ENCODE measurements around the gene PACRG. TPM values are rescaled to one million over a fixed set of nuclear protein-coding genes. Genes with fewer than 3 reads are reported as not detected.

The PACRG gene
- polyA plus RNA-seq, 1 of the 3 experiments (the other 2 are of a cell fraction) = 0.56 TPM

- Histone ChIP-seq H3K27ac (ENCODE audit: low read depth in 2 of 2, low read length in 1 of 2) (no peak overlapping the region), H3K9me2 (no peaks in the 10 kb centered on the region), H3K9me3 (no peaks in the 10 kb centered on the region), H3K79me2 (ENCODE audit: insufficient read depth) (no peaks in the 10 kb centered on the region), H2AFZ (ENCODE audit: low read depth) (no peak overlapping the region), H3K4me3 (ENCODE audit: low read depth in 2 of 2, low read length in 1 of 2) (no peak overlapping the region), H3F3A (replicated peaks; ENCODE audit: insufficient read depth) (no peaks in the 10 kb centered on the region), H3K9ac (no peak overlapping the region), H4K20me1 (ENCODE audit: insufficient read depth) (no peaks in the 10 kb centered on the region), H3K27me3 (ENCODE audit: insufficient read depth) (no peaks in the 10 kb centered on the region), H3K36me3 (replicated peaks in 1 of 2; ENCODE audit: control insufficient read depth in 1 of 2, insufficient read depth in 2 of 2, low read length in 1 of 2) (no peaks in the 10 kb centered on the region), H3K4me2 (no peak overlapping the region), H3K4me1 (ENCODE audit: control insufficient read depth in 1 of 2, insufficient read depth in 2 of 2, low read depth in 1 of 2, low read length in 1 of 2) (no peaks in the 10 kb centered on the region)
- DNase-seq = no peak
- no peak for TF ChIP-seq PBX3 (IDR thresholded peaks at IDR 0.05)
- no peak for TF ChIP-seq SIN3A (IDR thresholded peaks at IDR 0.05; ENCODE audit: borderline replicate concordance, low read depth, low read length)
- no peak for TF ChIP-seq USF1 (IDR thresholded peaks at IDR 0.05; ENCODE audit: borderline replicate concordance, low read depth)
- TF ChIP-seq GATA2 (CRISPR knock-in tag; IDR thresholded peaks at IDR 0.05) = no peak
- no peak for TF ChIP-seq FOSL2 (IDR thresholded peaks at IDR 0.05; ENCODE audit: borderline replicate concordance, low read depth)
- TF ChIP-seq RAD21 (IDR thresholded peaks at IDR 0.05; ENCODE audit: low read length) = no peak
- TF ChIP-seq GABPA (IDR thresholded peaks at IDR 0.05; ENCODE audit: low read depth) = no peak
- WGBS (ENCODE audit: low lambda C conversion rate) = 30% methylated on average over 1 of the region's 1 CpG
- ChIA-PET CTCF (no interaction called here), POLR2A (no interaction called here)
These were observed 500.3 kb downstream of the PACRG start for GRCh38 chr6:163228041-163228440.

GRCh38 chr6:163229050-163229449, 501.3 kb downstream of the PACRG start:
- no peak for TF ChIP-seq GABPA (IDR thresholded peaks at IDR 0.05; ENCODE audit: low read depth)
- no peak for TF ChIP-seq FOXM1 (IDR thresholded peaks at IDR 0.05; ENCODE audit: low read depth)
- no peak for TF ChIP-seq MXI1 (IDR thresholded peaks at IDR 0.05; ENCODE audit: low read depth, low read length)
- Histone ChIP-seq H3K27me3 (ENCODE audit: insufficient read depth) (no peaks in the 10 kb centered on the region), H3F3A (replicated peaks; ENCODE audit: insufficient read depth) (no peaks in the 10 kb centered on the region), H3K4me3 (ENCODE audit: low read depth in 2 of 2, low read length in 1 of 2) (no peak overlapping the region), H3K9me3 (no peaks in the 10 kb centered on the region), H3K79me2 (ENCODE audit: insufficient read depth) (no peaks in the 10 kb centered on the region), H3K9me2 (no peaks in the 10 kb centered on the region), H3K27ac (ENCODE audit: low read depth in 2 of 2, low read length in 1 of 2) (no peak overlapping the region), H3K9ac (no peak overlapping the region), H3K4me1 (ENCODE audit: control insufficient read depth in 1 of 2, insufficient read depth in 2 of 2, low read depth in 1 of 2, low read length in 1 of 2) (no peaks in the 10 kb centered on the region), H2AFZ (ENCODE audit: low read depth) (no peak overlapping the region), H4K20me1 (ENCODE audit: insufficient read depth) (no peaks in the 10 kb centered on the region), H3K4me2 (no peak overlapping the region), H3K36me3 (replicated peaks in 1 of 2; ENCODE audit: control insufficient read depth in 1 of 2, insufficient read depth in 2 of 2, low read length in 1 of 2) (no peaks in the 10 kb centered on the region)
- ChIA-PET CTCF (no interaction called here), POLR2A (no interaction called here)
- no peak for DNase-seq
- 80% methylated on average over 1 of the region's 2 CpGs for WGBS (ENCODE audit: low lambda C conversion rate)

- POLR2A ChIA-PET = no interaction called here
- Histone ChIP-seq H3K79me2 (ENCODE audit: insufficient read depth) (no peaks in the 10 kb centered on the region), H3F3A (replicated peaks; ENCODE audit: insufficient read depth) (no peaks in the 10 kb centered on the region), H3K9me2 (no peaks in the 10 kb centered on the region), H3K4me2 (no peak overlapping the region), H3K9me3 (no peaks in the 10 kb centered on the region), H2AFZ (ENCODE audit: low read depth) (no peak overlapping the region), H3K4me1 (ENCODE audit: control insufficient read depth in 1 of 2, insufficient read depth in 2 of 2, low read depth in 1 of 2, low read length in 1 of 2) (no peaks in the 10 kb centered on the region), H3K9ac (no peak overlapping the region), H3K27me3 (ENCODE audit: insufficient read depth) (no peaks in the 10 kb centered on the region), H3K36me3 (replicated peaks in 1 of 2; ENCODE audit: control insufficient read depth in 1 of 2, insufficient read depth in 2 of 2, low read length in 1 of 2) (no peaks in the 10 kb centered on the region), H3K4me3 (ENCODE audit: low read depth in 2 of 2, low read length in 1 of 2) (no peak overlapping the region), H3K27ac (ENCODE audit: low read depth in 2 of 2, low read length in 1 of 2) (no peak overlapping the region), H4K20me1 (ENCODE audit: insufficient read depth) (no peaks in the 10 kb centered on the region)
- CTCF ChIA-PET = no interaction called here
- DNase-seq = no peak
- 62% methylated on average over 8 of the region's 9 CpGs for WGBS (ENCODE audit: low lambda C conversion rate)
- no peak for TF ChIP-seq EP300 (IDR thresholded peaks at IDR 0.05; ENCODE audit: borderline replicate concordance in 1 of 2, low read depth in 1 of 2, low read length in 1 of 2)
- no peak for TF ChIP-seq SIN3A (IDR thresholded peaks at IDR 0.05; ENCODE audit: borderline replicate concordance, low read depth, low read length)
- TF ChIP-seq USF2 (IDR thresholded peaks at IDR 0.05; ENCODE audit: borderline replicate concordance, low read depth, low read length) = no peak
- no peak for TF ChIP-seq PBX3 (IDR thresholded peaks at IDR 0.05)
- no peak for TF ChIP-seq TCF12 (IDR thresholded peaks at IDR 0.05)
- no peak for TF ChIP-seq EZH2phosphoT487 (IDR thresholded peaks at IDR 0.05; ENCODE audit: borderline replicate concordance, low read depth)
- TF ChIP-seq NFIC (IDR thresholded peaks at IDR 0.05; ENCODE audit: borderline replicate concordance) = no peak
- TF ChIP-seq TAF1 (IDR thresholded peaks at IDR 0.05; ENCODE audit: borderline replicate concordance, low read depth, low read length) = no peak
- no peak for TF ChIP-seq GATA2 (CRISPR knock-in tag; IDR thresholded peaks at IDR 0.05)
- TF ChIP-seq YY1 (IDR thresholded peaks at IDR 0.05; ENCODE audit: low read depth) = no peak
- TF ChIP-seq RAD21 (IDR thresholded peaks at IDR 0.05; ENCODE audit: low read length) = no peak
- no peak for TF ChIP-seq CHD2 (IDR thresholded peaks at IDR 0.05; ENCODE audit: low read length, partially characterized antibody)
These were observed 503.1 kb downstream of the PACRG start for GRCh38 chr6:163230901-163231300.
